Hematopoietic multipotent progenitor cell treated with erythropoietin and hydrocortisone succinate and interleukin-3 and kit ligand, for 8 days (in vitro differentiated cells): ENCODE results near the gene SUOX.
"Not testable (repeated sequence)": the region's sequence is repeated elsewhere in the genome, so short reads cannot be mapped to it uniquely, and the experiment has no call there.

Experiments
- DNase-seq: peaks from one replicate; pipeline ENCODE4 v3.0.0-alpha.2; 2015

SUOX gene

GRCh38 chr12:55996715-55997534 lies at the start of gene SUOX:
Gene SUOX (plus strand): TSS chr12:55997276. CDS start chr12:56002222, 4,946 bp downstream.
- peak; percentile 97 for DNase-seq

DNA sequence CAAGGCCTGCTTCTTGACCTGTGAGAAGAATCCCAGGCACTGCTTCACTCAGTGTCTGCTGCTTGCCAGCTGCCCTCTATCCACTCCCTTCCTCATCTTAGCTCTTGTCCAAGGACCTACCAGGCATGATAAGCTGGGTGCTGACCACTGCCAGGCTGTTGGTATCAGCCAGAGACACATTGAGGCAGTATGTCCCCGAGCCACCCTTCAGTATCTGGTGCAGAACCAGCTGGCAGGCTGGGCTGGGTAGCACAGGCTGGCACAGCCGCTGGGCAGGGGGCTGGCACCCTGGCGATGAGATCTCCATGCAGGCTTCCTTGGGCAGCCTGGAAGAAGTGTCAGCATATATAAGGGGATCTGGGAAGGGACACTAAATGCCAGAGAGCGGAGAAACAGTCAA lies 41.7 kb upstream of the SUOX start:
- peak; percentile 59 for DNase-seq

GRCh38 chr12:55955800-55956508 lies 41.1 kb upstream of the SUOX start:
- peak; percentile 73 for DNase-seq

GRCh38 chr12:55957106-55957859 lies 39.8 kb upstream of the SUOX start:
- DNase-seq = no peak

DNA sequence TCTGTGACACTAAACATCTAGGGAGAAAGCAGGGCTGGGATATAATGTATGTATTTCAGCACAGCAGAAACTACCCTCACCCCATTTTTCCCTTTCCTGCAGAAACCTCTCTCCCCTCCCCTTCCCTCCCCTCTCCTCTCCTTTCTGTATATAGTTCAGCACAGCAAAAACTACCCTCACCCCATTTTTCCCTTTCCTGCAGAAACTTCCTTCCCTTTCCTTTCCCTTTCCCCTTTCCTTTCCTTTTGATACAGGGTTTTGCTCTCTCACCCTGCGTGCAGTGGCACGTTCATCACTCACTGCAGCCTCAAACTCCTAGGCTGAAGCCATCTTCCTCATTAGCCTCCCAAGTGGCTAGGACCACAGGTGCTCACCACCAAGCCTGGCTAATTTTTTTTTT lies 33.3 kb upstream of the SUOX start:
- no peak for DNase-seq

GRCh38 chr12:55965240-55965639 lies 31.8 kb upstream of the SUOX start:
- DNase-seq = no peak

GRCh38 chr12:55965941-55966407 lies 31.1 kb upstream of the SUOX start, which contains the start of gene PMEL:
Gene PMEL (minus strand): TSS chr12:55966042. CDS start chr12:55966011, 31 bp downstream.
- peak; percentile 32 for DNase-seq

DNA sequence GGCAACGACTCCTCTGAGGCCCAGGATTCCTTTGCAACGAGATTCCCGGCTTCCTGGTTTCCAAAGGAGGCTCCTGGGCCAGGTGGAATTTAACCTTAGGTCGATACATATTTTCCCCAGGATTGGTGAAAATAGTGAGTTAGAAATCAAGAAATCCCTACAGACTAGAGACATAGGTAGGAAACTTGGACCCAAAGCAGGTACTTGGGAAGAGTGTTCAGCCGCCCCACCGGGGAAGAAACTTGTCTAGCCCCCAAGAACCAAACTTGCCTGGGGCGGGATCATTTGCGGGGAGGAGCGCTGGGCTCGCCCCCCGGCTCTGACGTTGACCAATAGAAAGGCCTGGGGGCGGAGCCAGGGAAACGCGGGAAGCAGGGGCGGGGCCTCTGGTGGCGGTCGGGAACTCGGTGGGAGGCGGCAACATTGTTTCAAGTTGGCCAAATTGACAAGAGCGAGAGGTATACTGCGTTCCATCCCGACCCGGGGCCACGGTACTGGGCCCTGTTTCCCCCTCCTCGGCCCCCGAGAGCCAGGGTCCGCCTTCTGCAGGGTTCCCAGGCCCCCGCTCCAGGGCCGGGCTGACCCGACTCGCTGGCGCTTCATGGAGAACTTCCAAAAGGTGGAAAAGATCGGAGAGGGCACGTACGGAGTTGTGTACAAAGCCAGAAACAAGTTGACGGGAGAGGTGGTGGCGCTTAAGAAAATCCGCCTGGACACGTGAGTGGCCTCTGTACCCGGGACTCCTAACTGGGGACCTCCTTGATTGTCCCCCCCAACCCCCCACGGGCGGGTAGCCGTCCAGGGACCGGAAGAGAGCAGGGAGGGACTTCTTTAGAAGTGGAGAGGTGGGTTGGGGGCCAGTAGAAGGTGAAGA lies 30.4 kb upstream of the SUOX start, which contains the start of gene CDK2:
Gene CDK2 (plus strand): TSS at position 423 of the 874 bp plus-strand sequence. CDS start 179 bp downstream, at position 602.
- peak; percentile 90 for DNase-seq

DNA sequence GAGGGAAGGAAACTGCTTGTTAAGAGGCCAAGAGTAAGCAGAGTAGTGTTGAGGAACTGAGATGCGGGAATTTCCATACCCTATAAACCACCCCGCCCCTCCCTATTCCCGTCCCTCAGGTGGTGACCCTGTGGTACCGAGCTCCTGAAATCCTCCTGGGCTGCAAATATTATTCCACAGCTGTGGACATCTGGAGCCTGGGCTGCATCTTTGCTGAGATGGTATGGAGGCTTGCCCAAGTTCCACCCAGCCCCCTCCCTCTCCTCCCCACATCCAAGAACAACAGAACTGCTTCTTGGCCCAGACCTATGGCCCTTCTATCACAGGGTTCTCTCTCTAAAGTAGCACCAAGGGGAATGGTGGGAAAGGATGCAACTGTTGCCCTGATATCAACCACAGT lies 27.7 kb upstream of the SUOX start:
- DNase-seq = no peak

DNA sequence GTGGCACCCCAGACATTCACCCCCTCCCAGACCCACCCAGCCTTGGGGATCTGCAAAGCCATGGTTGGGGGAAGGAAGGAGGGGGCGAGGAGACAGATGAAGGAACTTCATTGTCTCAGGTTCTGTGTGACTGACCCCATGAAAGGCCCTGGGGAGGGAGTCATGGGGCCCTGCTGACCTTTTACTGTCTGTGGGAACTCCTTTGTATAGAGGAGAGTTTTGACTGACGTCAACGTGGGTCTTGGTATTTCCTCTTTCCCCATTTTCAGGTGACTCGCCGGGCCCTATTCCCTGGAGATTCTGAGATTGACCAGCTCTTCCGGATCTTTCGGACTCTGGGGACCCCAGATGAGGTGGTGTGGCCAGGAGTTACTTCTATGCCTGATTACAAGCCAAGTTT lies 26.3 kb upstream of the SUOX start:
- no peak for DNase-seq

DNA sequence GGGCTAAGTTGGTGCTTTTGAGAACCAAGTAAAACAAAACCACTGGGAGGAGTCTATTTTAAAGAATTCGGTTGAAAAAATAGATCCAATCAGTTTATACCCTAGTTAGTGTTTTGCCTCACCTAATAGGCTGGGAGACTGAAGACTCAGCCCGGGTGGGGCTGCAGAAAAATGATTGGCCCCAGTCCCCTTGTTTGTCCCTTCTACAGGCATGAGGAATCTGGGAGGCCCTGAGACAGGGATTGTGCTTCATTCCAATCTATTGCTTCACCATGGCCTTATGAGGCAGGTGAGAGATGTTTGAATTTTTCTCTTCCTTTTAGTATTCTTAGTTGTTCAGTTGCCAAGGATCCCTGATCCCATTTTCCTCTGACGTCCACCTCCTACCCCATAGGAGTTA lies 25.0 kb upstream of the SUOX start:
- DNase-seq = peak; percentile 65

DNA sequence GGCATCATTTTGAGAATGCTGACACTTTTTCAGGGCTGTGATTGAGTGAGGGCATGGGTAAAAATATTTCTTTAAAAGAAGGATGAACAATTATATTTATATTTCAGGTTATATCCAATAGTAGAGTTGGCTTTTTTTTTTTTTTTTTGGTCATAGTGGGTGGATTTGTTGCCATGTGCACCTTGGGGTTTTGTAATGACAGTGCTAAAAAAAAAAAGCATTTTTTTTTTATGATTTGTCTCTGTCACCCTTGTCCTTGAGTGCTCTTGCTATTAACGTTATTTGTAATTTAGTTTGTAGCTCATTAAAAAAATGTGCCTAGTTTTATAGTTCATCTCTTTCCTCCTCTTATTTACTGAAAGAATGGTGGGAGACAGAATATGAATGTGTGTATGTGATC lies 24.6 kb upstream of the SUOX start:
- DNase-seq = no peak

DNA sequence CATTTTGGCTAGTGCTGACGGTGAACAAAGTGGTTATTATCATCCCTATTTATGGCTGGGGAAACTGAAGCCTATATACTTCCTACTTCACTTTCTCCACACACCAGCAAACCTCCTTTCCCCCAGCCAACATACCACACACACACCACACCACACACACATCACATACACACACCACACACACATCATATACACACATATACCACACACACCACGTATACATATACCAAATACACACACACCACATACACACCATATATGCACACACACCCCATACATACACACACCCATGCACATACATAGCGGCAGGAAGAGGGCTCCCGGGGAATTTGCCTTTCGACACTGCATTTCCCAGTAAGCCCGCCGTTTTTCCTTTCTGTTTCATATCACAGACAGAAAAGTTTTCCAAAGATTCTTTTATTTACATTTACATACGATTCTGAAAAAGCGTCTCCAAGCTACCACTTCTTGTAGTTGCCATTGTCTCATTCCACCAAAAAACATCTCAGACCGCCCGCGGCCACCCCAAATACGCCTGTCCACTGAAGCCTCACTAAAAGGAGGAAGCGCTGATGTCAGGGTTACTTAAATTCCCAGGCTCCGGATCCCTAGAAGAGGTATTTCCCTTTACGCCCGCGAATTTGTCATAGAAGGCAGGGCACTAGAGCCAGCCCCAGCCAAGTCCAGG lies 24.0 kb upstream of the SUOX start:
- peak; percentile 57 for DNase-seq

DNA sequence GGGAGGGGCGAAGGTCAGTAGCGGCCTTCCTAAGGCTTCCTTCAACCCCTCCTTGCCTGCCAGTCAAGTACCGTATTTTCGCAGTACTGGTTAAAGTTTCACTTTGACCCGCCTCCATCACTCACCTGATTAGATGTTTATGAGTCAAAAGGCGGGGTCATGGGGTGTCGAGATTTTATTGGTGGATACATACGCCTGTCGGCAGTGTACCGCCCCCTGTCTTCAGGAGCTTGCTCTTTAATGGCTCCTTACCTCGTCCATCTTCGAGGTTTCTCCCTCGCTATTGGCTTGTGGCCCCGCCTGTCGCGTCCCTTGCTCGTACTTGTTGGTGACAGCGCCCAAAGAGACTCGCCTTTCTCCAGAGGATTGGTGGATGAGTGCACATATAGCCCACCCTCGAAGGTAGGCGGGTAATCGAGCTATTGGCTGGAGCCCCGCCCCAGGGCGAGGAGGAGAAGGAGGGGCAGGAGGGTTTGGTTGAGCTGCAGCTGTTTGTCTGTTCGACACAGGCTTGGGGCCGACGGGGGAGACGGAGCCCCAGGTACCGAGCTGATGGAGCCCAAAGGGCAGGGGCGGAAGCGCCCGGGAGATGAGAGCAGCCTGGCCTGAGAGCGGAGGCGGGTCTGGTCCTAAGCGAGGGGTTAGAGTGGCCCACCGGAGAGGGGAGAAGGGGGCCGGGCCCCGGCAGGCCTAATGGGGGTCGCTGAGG lies 23.3 kb upstream of the SUOX start, which contains the start of gene RAB5B:
Gene RAB5B (plus strand): TSS at position 480 of the 709 bp plus-strand sequence. CDS start 12,883 bp downstream, outside the sequence.
- DNase-seq = peak; percentile 100

GRCh38 chr12:55974308-55974730 lies 22.8 kb upstream of the SUOX start:
- peak; percentile 59 for DNase-seq

DNA sequence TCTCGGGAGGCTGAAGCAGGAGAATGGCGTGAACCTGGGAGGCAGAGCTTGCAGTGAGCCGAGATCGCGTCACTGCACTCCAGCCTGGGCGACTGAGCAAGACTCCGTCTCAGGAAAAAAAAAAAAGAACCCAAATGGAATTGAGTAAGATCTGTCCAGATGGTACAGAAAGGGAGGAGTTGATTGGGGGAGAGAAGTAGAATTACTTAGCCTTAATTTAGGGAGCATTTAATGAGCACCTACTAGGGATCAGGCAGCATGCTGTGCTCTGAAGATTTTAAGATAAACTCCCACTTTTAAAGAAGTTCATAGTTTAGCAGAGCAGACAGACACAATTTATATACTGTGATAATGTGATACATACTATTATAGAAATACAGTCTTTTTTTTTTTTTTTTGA lies 18.7 kb upstream of the SUOX start:
- DNase-seq = no peak

- DNase-seq = no peak
These were observed 18.0 kb upstream of the SUOX start for GRCh38 chr12:55979069-55979468.

GRCh38 chr12:55981882-55982281 lies 15.2 kb upstream of the SUOX start:
- not testable (repeated sequence) for DNase-seq

- no peak for DNase-seq
These were observed 14.6 kb upstream of the SUOX start for GRCh38 chr12:55982319-55982936.

- DNase-seq = peak; percentile 34
These were observed 13.7 kb upstream of the SUOX start for GRCh38 chr12:55983232-55983842.
